Esophagus (tissue), 2 donors: ENCODE measurements around the gene ZGLP1. TPM values are rescaled to one million over a fixed set of nuclear protein-coding genes. Genes with fewer than 3 reads are reported as not detected.
A peak's percentile ranks its signal among the peaks of the same experiment; 100 is the strongest.
"Not testable (repeated sequence)": the region's sequence is repeated elsewhere in the genome, so short reads cannot be mapped to it uniquely, and the experiment has no call there.

Experiments used
- H3K27ac ChIP-seq, 2 donors: one replicate each; pipeline ENCODE4 v1.5.1; 2013; ENCODE audit warnings: low read depth in 2 of 2, mild to moderate bottlenecking in 2 of 2, inconsistent platforms in 1 of 2, low read length in 1 of 2, moderate library complexity in 1 of 2
- H3K27me3 ChIP-seq, 2 donors: one replicate each; pipeline ENCODE4 v1.6.1; 2013; ENCODE audit warnings: low read length in 2 of 2, control low read depth in 1 of 2, mild to moderate bottlenecking in 1 of 2; ENCODE audit not compliant: insufficient read depth in 2 of 2, control insufficient read depth in 1 of 2
- H3K36me3 ChIP-seq, 2 donors: one replicate each; pipeline ENCODE4 v1.6.1; 2013; ENCODE audit warnings: low read length in 1 of 2; ENCODE audit not compliant: control insufficient read depth in 2 of 2, insufficient read depth in 2 of 2
- H3K4me1 ChIP-seq, 2 donors: one replicate each; pipeline ENCODE4 v1.6.1; 2013; ENCODE audit warnings: low read length in 1 of 2; ENCODE audit not compliant: control insufficient read depth in 2 of 2, insufficient read depth in 2 of 2
- H3K4me3 ChIP-seq, 2 donors: one replicate each; pipeline ENCODE4 v1.5.1; 2013; ENCODE audit warnings: low read length in 2 of 2, mild to moderate bottlenecking in 2 of 2, low read depth in 1 of 2, moderate library complexity in 1 of 2
- H3K9me3 ChIP-seq, 2 donors: one replicate each; pipeline ENCODE4 v1.6.1; 2013; ENCODE audit warnings: mild to moderate bottlenecking in 2 of 2, low read depth in 1 of 2, low read length in 1 of 2, moderate library complexity in 1 of 2; ENCODE audit not compliant: control insufficient read depth in 2 of 2, insufficient read depth in 1 of 2
- WGBS, 2 donors: extraction: QIAGEN DNeasy Blood & Tissue Kit; methylation state at CpG; one replicate each; pipeline ENCODE4 v1.1.7; 2013; 5-methylcytosine and 5-hydroxymethylcytosine counted together
- polyA plus RNA-seq, 2 donors: library from polyadenylated mRNA; stranded (reverse); fragments of 200-250 nt; gene quantifications; one replicate each; pipeline ENCODE4 v1.2.3, GENCODE V29; 2013
- donor health status: healthy with polysubstance abuse.
- donor health status: Bipolar disorder and iron deficiency.

Gene ZGLP1
- polyA plus RNA-seq, 2 donors: 2.0 to 8.2 TPM

- H3K36me3 ChIP-seq: peaks cover 0 to 14% of the 10 kb centered on the region in 2 donors
- H3K4me3 ChIP-seq, H3K4me1 ChIP-seq, H3K9me3 ChIP-seq, H3K27me3 ChIP-seq, H3K27ac ChIP-seq: not testable (repeated sequence)
- 90 to 97% methylated on average over 5 of the region's 5 CpGs for WGBS, 2 donors
These were observed 27.6 kb downstream of the ZGLP1 start for GRCh38 chr19:10282043-10282442.

GRCh38 chr19:10279737-10280442 is 29.7 kb downstream of the ZGLP1 start:
- H3K4me1 ChIP-seq: peaks cover 0 to 3% of the 10 kb centered on the region in 2 donors
- no peak overlapping the region for H3K27ac ChIP-seq
- no peaks in the 10 kb centered on the region for H3K27me3 ChIP-seq
- WGBS, 2 donors: 80 to 82% methylated on average over 5 of the region's 5 CpGs
- H3K9me3 ChIP-seq: no peaks in the 10 kb centered on the region
- H3K36me3 ChIP-seq: peaks cover 0 to 12% of the 10 kb centered on the region in 2 donors
- H3K4me3 ChIP-seq: no peak overlapping the region

- Histone ChIP-seq H3K4me3 (no peak overlapping the region), H3K36me3 (peaks cover 0 to 4% of the 10 kb centered on the region in 2 donors), H3K9me3 (no peaks in the 10 kb centered on the region), H3K27ac (no peak overlapping the region), H3K27me3 (no peaks in the 10 kb centered on the region), H3K4me1 (peaks cover 0 to 3% of the 10 kb centered on the region in 2 donors)
- WGBS, 2 donors: 97 to 100% methylated on average over 1 of the region's 1 CpG
These were observed 30.7 kb downstream of the ZGLP1 start for GRCh38 chr19:10278935-10279334.

- no peaks in the 10 kb centered on the region for H3K36me3 ChIP-seq
- H3K4me1 ChIP-seq: no peaks in the 10 kb centered on the region
- H3K4me3 ChIP-seq: no peak overlapping the region
- 82 to 93% methylated on average over 9 of the region's 9 CpGs for WGBS, 2 donors
- H3K27ac ChIP-seq: no peak overlapping the region
- no peaks in the 10 kb centered on the region for H3K27me3 ChIP-seq
- no peaks in the 10 kb centered on the region for H3K9me3 ChIP-seq
These were observed 31.6 kb downstream of the ZGLP1 start for GRCh38 chr19:10277795-10278589.

GRCh38 chr19:10274589-10274988 is 35.0 kb downstream of the ZGLP1 start:
- Histone ChIP-seq H3K4me3 (no peak overlapping the region), H3K9me3 (no peaks in the 10 kb centered on the region), H3K27me3 (no peaks in the 10 kb centered on the region), H3K4me1 (peaks cover 5 to 7% of the 10 kb centered on the region in 2 donors), H3K27ac (no peak overlapping the region), H3K36me3 (no peaks in the 10 kb centered on the region)
- 83 to 88% methylated on average over 10 of the region's 10 CpGs for WGBS, 2 donors

- peak overlapping the region; percentile 73 to 86 for H3K27ac ChIP-seq
- peaks cover 5 to 7% of the 10 kb centered on the region in 2 donors for H3K4me1 ChIP-seq
- H3K9me3 ChIP-seq: no peaks in the 10 kb centered on the region
- H3K4me3 ChIP-seq: peak overlapping the region; percentile 42 to 46
- H3K27me3 ChIP-seq: no peaks in the 10 kb centered on the region
- 27 to 30% methylated on average over 12 of the region's 12 CpGs for WGBS, 2 donors
- H3K36me3 ChIP-seq: no peaks in the 10 kb centered on the region
These were observed 38.0 kb downstream of the ZGLP1 start for GRCh38 chr19:10271543-10272086.

- peak within 1 kb of the TSS; percentile 46 to 51 for H3K4me3 ChIP-seq
- H3K36me3 ChIP-seq: no peaks in the 10 kb centered on the region
- 2 to 3% methylated on average over 51 of the region's 51 CpGs for WGBS, 2 donors
- H3K27me3 ChIP-seq: no peaks in the 10 kb centered on the region
- peak within 1 kb of the TSS; percentile 73 to 86 for H3K27ac ChIP-seq
- H3K9me3 ChIP-seq: no peaks in the 10 kb centered on the region
- H3K4me1 ChIP-seq: peaks cover 5 to 7% of the 10 kb centered on the region in 2 donors
These were observed 38.8 kb downstream of the ZGLP1 start, which contains the start of gene ICAM1 for GRCh38 chr19:10270616-10271394. Gene ICAM1, plus strand, starts transcription at chr19:10271120. Its CDS starts 40 bp downstream, at chr19:10271160.

GRCh38 chr19:10270180-10270615 is 39.4 kb downstream of the ZGLP1 start:
- H3K4me1 ChIP-seq: peaks cover 5 to 7% of the 10 kb centered on the region in 2 donors

More at GRCh38 chr19:10270180-10270615, 39.4 kb downstream of the ZGLP1 start:
- peak overlapping the region; percentile 73 to 86 for H3K27ac ChIP-seq
- no peaks in the 10 kb centered on the region for H3K36me3 ChIP-seq
- no peaks in the 10 kb centered on the region for H3K27me3 ChIP-seq
- no peaks in the 10 kb centered on the region for H3K9me3 ChIP-seq
- H3K4me3 ChIP-seq: peak overlapping the region; percentile 46 to 51
- 2 to 3% methylated on average over 37 of the region's 37 CpGs for WGBS, 2 donors
